ENCODE measurements around the gene BIVM.

- TF ChIP-seq CTCF (conservative IDR thresholded peaks at IDR 0.05) (no peak), ZFX (IDR thresholded peaks at IDR 0.05) (no peak)
These were observed 27.2 kb downstream of the BIVM start for GRCh38 chr13:102825921-102826706.
